NCI-H345 treated with DMSO at 0.1 percent for 48 hours (cell line): ENCODE results near the gene PITRM1.
A peak's percentile ranks its signal among the peaks of the same experiment; 100 is the strongest.
"Not testable (repeated sequence)": the region's sequence is repeated elsewhere in the genome, so short reads cannot be mapped to it uniquely, and the experiment has no call there.

Source experiments
- DNase-seq: peaks from one replicate; lab custom pipeline; 2025; ENCODE audit not compliant: unreplicated experiment; lab: John Stamatoyannopoulos, UW

Gene PITRM1, protein sequence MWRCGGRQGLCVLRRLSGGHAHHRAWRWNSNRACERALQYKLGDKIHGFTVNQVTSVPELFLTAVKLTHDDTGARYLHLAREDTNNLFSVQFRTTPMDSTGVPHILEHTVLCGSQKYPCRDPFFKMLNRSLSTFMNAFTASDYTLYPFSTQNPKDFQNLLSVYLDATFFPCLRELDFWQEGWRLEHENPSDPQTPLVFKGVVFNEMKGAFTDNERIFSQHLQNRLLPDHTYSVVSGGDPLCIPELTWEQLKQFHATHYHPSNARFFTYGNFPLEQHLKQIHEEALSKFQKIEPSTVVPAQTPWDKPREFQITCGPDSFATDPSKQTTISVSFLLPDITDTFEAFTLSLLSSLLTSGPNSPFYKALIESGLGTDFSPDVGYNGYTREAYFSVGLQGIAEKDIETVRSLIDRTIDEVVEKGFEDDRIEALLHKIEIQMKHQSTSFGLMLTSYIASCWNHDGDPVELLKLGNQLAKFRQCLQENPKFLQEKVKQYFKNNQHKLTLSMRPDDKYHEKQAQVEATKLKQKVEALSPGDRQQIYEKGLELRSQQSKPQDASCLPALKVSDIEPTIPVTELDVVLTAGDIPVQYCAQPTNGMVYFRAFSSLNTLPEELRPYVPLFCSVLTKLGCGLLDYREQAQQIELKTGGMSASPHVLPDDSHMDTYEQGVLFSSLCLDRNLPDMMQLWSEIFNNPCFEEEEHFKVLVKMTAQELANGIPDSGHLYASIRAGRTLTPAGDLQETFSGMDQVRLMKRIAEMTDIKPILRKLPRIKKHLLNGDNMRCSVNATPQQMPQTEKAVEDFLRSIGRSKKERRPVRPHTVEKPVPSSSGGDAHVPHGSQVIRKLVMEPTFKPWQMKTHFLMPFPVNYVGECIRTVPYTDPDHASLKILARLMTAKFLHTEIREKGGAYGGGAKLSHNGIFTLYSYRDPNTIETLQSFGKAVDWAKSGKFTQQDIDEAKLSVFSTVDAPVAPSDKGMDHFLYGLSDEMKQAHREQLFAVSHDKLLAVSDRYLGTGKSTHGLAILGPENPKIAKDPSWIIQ

DNA sequence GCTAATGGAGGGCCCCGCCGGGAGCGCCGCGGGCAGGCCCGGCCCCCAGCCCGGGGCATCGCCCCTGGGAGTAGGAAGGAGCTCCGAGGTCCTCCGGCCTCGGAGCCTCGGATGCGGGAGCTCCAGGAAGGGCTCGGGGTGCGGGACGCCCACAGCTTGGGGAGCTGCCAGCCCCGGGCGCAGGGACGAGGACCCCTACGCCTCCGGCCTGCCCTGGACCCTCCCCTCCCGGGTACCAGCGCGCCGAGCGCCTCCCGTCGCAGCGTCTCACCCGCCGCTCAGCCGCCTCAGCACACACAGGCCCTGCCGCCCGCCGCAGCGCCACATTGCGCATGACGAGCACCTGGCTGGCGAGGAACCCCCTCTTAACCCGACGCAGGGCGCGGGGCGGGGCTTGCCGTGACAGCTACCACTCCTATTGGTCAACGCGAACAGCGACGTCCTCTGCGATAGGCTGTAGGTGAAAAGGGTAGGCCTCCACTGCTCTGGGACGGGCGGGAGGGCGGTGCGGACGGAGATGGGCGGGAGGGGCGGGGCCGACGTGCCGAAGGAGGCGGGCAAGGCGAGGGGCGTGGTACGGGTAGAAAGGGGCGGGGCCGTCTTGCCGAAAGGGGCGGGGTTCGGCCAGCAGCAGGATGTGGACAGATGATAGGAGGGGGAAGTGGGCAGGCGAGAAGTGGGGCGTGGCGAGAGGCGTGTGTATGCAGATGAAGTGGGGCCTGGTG lies at the start of gene PITRM1:
Gene PITRM1 (minus strand): TSS at position 337 of the 725 bp plus-strand sequence. CDS start 10 bp downstream, at position 327.
- peak; percentile 89 for DNase-seq

DNA sequence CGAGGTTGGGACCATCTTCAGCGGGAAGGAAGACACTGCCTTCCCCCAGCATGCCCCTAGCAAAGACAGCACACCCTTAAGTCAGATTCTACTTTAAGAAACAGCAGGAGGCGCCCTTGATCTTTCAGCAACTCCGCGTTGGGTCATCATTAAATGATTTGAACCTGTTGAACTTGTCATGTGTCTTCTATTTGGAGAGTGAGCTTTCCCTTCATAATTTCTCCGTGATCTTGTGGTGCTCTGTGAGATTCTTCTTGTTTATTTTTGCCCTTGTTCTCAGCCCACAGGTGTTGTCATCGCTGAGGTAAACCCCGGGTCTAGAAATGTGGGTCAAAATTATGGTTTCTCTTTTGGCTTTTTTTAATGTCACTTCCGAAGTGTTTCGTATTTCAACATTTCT lies 49.5 kb upstream of the PITRM1 start:
- DNase-seq = no peak

GRCh38 chr10:3221601-3222000 lies 49.0 kb upstream of the PITRM1 start:
- not testable (repeated sequence) for DNase-seq

- no peak for DNase-seq
These were observed 48.3 kb upstream of the PITRM1 start for GRCh38 chr10:3220853-3221252.

- DNase-seq = not testable (repeated sequence)
These were observed 46.5 kb upstream of the PITRM1 start for GRCh38 chr10:3219021-3219628.

DNA sequence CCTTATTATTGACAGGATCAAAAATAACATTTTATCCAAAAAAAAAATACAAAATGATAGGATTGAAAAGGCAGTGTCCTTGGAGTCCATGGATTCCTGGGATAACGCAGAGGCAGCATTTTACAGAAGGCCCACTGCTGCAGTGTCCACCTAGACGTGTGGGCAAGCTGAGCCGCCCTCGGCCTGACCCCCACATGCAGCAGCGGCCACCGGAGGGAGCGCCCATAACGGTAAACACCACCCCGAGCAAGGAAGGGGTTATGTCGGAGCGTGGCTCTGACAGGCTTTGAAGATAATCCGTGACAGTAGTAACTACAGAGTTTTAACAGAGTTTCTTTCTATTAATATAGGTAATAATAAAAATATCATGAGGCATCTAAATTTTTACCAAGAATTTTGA lies 45.3 kb upstream of the PITRM1 start:
- no peak for DNase-seq

- no peak for DNase-seq
These were observed 44.7 kb upstream of the PITRM1 start for GRCh38 chr10:3217301-3217700.

DNA sequence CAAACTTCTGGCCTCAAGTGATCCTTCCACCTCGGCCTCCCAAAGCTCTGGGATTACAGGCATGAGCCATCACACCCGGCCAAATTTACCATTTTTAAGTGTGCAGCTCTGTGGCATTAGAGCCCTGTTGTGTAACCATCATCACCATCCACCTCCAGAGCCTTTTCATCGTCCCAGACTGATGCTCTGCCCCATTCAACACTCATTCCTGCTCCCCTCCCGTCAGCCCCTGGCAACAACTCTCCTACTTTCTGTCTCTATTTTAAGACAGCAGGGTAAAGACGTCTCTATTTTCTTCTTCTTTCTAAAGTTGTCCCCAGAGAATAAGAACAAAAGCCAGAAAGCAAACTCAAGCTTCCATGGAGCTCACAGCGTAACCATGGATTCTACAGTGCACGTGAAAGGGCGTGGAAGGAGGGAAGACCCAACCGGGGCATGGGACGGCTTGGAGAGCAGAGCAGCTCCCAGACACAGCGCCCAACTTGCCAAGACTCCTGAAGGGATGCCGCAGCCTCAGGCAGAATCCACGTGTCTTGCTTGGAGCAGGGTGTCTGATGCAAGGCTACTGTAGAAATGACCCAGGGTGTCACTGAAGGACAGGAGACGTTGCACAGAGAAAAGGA lies 42.7 kb upstream of the PITRM1 start:
- DNase-seq = no peak

DNA sequence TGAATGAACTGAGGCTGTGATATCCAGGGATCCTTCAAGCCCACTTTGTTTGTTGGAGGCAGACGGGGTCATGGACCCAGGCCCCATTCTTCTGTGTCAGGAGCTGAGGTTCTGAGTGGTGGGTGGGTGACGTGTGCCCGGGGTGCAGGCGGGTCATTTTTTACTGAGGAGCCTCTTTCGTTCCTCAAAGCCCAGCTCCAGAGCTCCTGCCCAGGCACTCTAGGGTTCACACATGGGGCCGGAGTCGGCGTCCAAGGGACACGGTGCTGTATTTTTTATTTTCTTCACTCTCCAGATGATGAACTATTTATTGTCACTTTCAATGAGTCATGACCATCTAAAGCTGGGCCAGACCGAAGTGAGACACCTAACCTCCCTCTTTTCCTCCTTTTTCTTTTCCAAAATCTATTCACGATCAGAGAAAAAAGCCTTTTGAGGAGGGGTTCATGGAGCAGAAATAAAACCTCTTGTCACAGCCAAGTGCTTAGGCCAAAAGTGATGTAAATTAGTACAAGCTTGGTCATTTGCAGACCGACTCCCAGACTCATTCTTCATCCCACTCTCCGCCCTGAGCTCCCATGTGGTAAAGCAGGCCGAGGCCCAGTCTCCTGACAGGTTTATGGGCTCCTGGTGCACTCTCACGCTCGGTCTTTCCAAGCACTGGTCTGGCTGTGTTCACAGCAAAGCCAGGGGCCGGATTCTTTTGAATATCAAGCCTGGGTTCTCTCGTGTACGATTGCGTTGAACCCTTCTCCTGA lies 41.4 kb upstream of the PITRM1 start:
- no peak for DNase-seq

DNA sequence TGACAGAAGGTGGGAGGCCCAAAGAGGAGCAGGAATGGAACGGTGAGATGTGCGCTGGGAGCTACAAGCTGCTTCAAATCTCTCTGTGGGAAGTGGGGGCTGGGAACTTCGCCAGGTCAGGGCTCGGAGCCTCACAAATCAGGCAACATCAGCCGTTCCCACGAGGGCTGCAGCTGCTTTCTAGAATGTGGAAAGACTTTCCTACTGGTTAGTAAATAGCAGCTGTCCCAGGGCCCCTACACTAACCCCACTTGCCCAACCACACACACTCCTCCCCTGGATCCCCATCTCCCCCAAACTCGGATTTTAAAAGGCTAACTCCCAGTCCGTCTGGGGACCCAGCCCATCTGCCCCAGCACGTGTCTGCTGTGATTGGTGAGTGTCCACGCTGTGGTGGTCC lies 40.6 kb upstream of the PITRM1 start:
- DNase-seq = no peak

DNA sequence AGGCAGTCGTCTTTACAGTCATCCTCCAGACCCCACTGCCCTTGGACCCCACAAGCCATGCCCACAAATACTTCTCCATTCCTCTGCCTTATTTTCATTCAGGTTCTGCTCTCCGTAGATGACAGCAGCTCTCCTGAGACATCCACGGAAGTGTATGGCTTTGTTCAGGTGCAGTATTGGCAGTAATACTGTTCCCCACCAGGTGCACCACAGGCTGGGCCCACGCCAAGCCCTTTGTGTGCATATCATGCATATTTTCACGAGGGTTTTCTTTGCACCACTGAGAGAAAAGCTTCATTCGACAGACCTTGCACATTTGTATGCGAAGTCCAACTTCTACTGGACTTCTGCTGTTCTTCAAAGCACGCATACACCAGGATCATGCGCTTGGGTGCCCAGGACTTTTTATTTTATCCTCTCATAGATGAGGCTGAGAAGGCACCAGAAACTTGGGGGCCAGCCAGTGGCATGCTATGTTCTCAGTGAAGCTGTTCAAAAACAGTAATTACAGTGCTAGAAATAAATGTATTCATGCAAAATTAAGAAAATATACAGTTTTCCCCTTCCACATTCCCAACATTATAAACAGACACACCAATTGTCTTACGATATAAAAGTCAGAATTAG lies 37.8 kb upstream of the PITRM1 start:
- DNase-seq = no peak

DNA sequence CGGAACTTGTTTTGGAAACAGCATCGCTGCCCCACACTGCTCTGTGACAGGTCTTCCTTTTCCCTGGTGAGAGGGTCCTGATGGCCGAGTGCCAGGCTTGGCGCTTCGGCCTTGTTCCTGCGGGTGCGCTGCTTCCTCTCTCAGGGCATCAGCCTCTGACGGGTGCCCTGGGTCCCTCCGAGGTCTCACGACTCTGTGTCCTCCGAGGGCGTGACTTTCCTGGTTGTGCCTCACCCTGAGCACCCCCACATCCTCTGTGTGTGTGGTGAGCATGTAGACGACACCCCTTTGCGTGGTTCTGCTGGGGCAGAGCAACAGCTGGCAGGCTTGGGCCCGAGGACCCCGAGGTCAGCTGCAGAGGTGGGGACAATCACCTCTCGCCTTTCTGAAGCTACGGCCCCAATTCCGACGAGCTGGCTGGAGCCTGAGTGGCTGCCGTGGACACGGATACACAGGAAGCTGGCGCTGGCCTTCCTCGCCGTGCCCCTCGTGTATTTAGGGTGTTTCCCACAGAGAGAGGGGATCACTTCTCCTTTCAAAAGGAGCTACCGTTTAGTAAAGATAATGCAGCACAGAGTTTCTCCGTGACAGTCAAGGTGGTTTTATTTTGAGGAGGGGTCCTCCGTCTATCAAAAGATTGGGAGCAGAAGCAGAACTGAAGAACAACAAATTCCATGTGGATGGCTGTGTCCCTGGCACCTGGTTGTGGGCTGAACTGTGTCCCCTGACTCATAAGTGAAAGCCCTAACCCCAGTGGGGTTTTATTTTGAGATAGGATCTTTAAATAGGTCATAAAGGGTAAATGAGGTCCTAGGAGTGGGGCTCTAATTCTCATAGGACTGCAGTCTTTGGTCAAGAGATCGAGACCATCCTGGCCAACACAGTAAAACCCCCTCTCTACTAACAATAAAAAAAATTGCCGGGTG lies 36.2 kb upstream of the PITRM1 start:
- DNase-seq = no peak

DNA sequence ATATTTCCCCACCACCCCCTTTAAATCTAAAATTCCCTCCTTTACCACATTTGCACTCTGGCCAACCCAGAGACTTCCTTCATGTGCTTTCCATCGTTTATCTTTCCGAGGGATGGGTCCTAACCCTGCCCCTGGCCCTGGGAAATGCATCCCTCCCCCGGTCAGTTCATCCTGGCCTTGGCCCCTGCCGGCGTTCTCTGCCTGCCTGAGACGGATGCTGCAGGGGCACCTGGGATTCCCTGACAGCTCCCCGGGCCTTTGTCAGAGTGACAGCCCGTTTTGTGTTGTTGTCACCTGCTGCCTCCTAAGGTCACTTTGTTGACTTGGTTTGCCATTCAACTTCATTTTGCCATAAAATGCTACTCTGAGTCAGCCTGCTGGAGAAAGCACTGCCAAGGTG lies 34.8 kb upstream of the PITRM1 start:
- DNase-seq = no peak

- DNase-seq = no peak
These were observed 34.1 kb upstream of the PITRM1 start for GRCh38 chr10:3206511-3207157.

DNA sequence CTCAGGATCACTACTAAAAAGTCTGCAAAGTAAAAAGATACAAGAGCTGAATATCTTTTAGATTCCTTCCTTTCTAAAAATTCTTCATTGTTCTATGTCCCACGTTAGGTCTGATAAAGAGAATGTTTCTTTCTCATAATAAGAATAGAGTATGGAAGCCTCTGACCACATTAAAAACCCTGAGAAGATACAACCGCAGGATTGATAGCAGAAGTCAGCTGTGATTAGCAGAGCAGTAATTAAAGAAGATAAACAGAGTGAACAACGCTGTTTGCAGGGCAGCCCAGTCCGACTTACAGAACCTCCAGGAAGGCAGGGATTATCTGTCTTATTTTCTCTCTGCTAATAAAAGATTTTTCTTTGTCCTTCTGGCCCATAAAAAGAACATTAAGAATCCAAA lies 31.4 kb upstream of the PITRM1 start:
- no peak for DNase-seq

DNA sequence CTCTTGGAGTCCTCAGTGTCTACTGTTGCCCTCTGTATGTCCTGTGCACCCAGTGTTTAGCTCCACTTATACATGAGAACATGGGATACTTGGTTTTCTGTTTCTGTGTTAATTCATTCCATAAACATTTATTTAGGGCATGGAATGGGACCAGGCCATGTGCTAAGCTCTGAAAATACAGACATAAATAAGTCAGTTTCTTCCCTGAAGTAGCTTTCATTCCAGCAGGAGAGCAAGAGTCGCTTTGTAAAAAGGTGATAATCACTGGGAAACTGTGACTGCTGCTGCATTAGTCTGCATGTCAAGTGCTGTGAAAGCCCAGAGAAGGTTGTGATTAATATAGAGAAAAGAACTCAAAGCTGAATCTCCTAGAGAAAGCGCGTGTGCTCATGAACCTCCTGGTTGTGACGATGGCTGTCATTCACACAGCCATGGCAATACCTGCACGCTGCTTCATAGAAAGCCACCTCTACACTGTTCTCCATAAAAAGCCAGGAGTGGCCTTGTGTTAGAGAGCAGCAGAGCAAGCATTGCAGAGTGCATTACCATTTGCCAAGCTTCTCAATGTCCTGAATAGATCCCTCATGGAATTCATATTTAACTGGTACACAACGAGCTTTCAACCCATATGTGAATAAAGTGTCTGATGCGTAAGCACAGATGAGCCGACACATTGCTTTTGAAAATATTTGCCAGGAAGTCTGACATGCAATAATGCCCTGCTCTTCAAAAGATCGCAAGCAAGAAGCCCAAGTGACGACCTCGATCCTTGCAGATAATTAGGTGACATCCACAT lies 30.6 kb upstream of the PITRM1 start:
- no peak for DNase-seq

DNA sequence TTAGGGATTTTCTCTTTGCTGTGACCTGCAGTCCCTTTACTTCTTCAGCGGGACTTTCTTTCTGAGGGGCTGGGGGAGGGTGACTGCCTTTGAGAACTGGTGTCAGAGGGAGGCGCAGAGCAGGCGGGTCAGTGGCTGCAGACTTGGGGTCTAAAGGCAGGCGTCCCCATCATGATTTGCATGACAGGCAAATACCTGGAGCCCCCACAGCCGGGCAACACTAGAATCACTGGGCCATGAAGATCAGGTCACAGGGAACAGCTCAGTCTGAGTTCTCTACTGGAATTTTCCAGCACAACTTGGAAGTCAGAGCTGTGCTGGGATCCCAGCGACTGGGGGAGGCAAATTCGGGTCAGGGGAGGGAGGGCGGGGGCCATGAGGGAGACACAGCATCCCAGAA lies 29.2 kb upstream of the PITRM1 start:
- DNase-seq = no peak
